CD14-positive monocyte (primary cell): Measurements from ENCODE around the gene CENPQ. TPM values are rescaled to one million over a fixed set of nuclear protein-coding genes. Genes with fewer than 3 reads are reported as not detected.
A peak's percentile ranks its signal among the peaks of the same experiment; 100 is the strongest.

Experiments used
- DNase-seq, 3 donors: peaks; one replicate each; pipeline ENCODE4 v3.0.0-alpha.2; 2011 to 2022
- H2AFZ ChIP-seq: 2 replicates; pipeline ENCODE4 v1.6.0; 2012; ENCODE audit warnings: mild to moderate bottlenecking, low read depth, low read length, inconsistent platforms; ENCODE audit not compliant: insufficient read depth, poor library complexity, severe bottlenecking
- H3K27ac ChIP-seq, 2 donors: 1 replicate in 1 of 2; 2 replicates in 1 of 2; pipeline ENCODE4 v1.5.1; 2012 to 2013; ENCODE audit warnings: low read length in 2 of 2, control low read depth in 1 of 2, inconsistent platforms in 1 of 2, low read depth in 1 of 2, mild to moderate bottlenecking in 1 of 2
- H3K27me3 ChIP-seq, 2 donors: one replicate each; pipeline versions ENCODE4 v1.6.0 to v1.6.1; 2011 to 2013; ENCODE audit warnings: low read length in 2 of 2; ENCODE audit not compliant: control insufficient read depth in 2 of 2, insufficient read depth in 2 of 2
- H3K36me3 ChIP-seq, 2 donors: replicated peaks in 1 of 2; 1 replicate in 1 of 2; 2 replicates in 1 of 2; pipeline versions ENCODE4 v1.5.1 to v1.6.1; 2012 to 2013; ENCODE audit warnings: low read length in 2 of 2, control low read depth in 1 of 2, inconsistent platforms in 1 of 2, mild to moderate bottlenecking in 1 of 2; ENCODE audit not compliant: insufficient read depth in 2 of 2, control insufficient read depth in 1 of 2
- H3K4me1 ChIP-seq, 2 donors: 1 replicate in 1 of 2; 2 replicates in 1 of 2; pipeline versions ENCODE4 v1.5.1 to v1.6.1; 2012 to 2013; ENCODE audit warnings: low read length in 2 of 2, control low read depth in 1 of 2, inconsistent platforms in 1 of 2, mild to moderate bottlenecking in 1 of 2, moderate library complexity in 1 of 2; ENCODE audit not compliant: insufficient read depth in 2 of 2, control insufficient read depth in 1 of 2
- H3K4me2 ChIP-seq: replicated peaks from 2 replicates; pipeline ENCODE3; 2012; ENCODE audit warnings: low read length, moderate library complexity, mild to moderate bottlenecking; ENCODE audit not compliant: poor library complexity, severe bottlenecking; ENCODE audit errors: extremely low read depth
- H3K4me3 ChIP-seq, 3 experiments: fragments of 200-600 bp in 1 of 3; sonication (generic) in 1 of 3; replicated peaks in 1 of 3; 1 replicate in 2 of 3; 2 replicates in 1 of 3; pipeline ENCODE4 v1.5.1; 2011 to 2013; ENCODE audit warnings: low read length in 3 of 3, mild to moderate bottlenecking in 3 of 3, control low read depth in 2 of 3, low read depth in 2 of 3, inconsistent platforms in 1 of 3, moderate library complexity in 1 of 3
- H3K79me2 ChIP-seq: 2 replicates; pipeline ENCODE4 v1.6.0; 2012; ENCODE audit warnings: mild to moderate bottlenecking, control low read depth, inconsistent platforms, low read length, moderate library complexity; ENCODE audit not compliant: insufficient read depth
- H3K9ac ChIP-seq: 2 replicates; pipeline ENCODE4 v1.6.0; 2017; ENCODE audit warnings: low read length, mild to moderate bottlenecking; ENCODE audit not compliant: insufficient read depth, poor library complexity, severe bottlenecking
- H3K9me3 ChIP-seq, 2 donors: replicated peaks in 1 of 2; 1 replicate in 1 of 2; 2 replicates in 1 of 2; pipeline versions ENCODE4 v1.5.1 to v1.6.1; 2012 to 2013; ENCODE audit warnings: low read length in 2 of 2, control low read depth in 1 of 2; ENCODE audit not compliant: control insufficient read depth in 1 of 2, insufficient read depth in 1 of 2
- H4K20me1 ChIP-seq: 2 replicates; pipeline ENCODE4 v1.6.0; 2012; ENCODE audit warnings: mild to moderate bottlenecking, low read length, control low read depth, moderate library complexity; ENCODE audit not compliant: insufficient read depth
- H3K27ac Mint-ChIP-seq, 7 donors: one replicate each; pipeline ENCODE4 v1.8.0; 2020; ENCODE audit warnings: mild to moderate bottlenecking in 7 of 7, mixed read lengths in 7 of 7, moderate library complexity in 6 of 7, inconsistent platforms in 2 of 7
- H3K27me3 Mint-ChIP-seq, 3 donors: one replicate each; pipeline ENCODE4 v1.8.0; 2021 to 2022; ENCODE audit warnings: low read depth in 3 of 3, mild to moderate bottlenecking in 3 of 3, mixed read lengths in 3 of 3, moderate library complexity in 3 of 3, inconsistent platforms in 1 of 3
- H3K36me3 Mint-ChIP-seq, 2 donors: one replicate each; pipeline ENCODE4 v1.8.0; 2020; ENCODE audit warnings: mixed read lengths in 2 of 2, inconsistent platforms in 1 of 2, mild to moderate bottlenecking in 1 of 2
- H3K4me1 Mint-ChIP-seq: one replicate; pipeline ENCODE4 v1.8.0; 2020; ENCODE audit warnings: mild to moderate bottlenecking, mixed read lengths
- H3K4me3 Mint-ChIP-seq, 2 donors: one replicate each; pipeline ENCODE4 v1.8.0; 2020; ENCODE audit warnings: mild to moderate bottlenecking in 2 of 2, mixed read lengths in 2 of 2, moderate library complexity in 1 of 2
- H3K9me3 Mint-ChIP-seq, 7 donors: one replicate each; pipeline ENCODE4 v1.8.0; 2020 to 2022; ENCODE audit warnings: mixed read lengths in 7 of 7, mild to moderate bottlenecking in 6 of 7, moderate library complexity in 6 of 7, inconsistent platforms in 2 of 7
- CTCF ChIP-seq: fragments of 200-600 bp; IDR thresholded peaks from one replicate; pipeline ENCODE4 v1.8.0; 2022; ENCODE audit warnings: antibody characterized with exemption, mild to moderate bottlenecking
- WGBS: methylation state at CpG from one replicate; pipeline ENCODE4 v1.1.5; 2013; ENCODE audit warnings: missing lambda C conversion rate; ENCODE audit not compliant: insufficient coverage; 5-methylcytosine and 5-hydroxymethylcytosine counted together
- intact Hi-C, 2 donors: fragments of 100-400 bp; cut with micrococcal nuclease; formaldehyde crosslinking; loops; one replicate each; pipeline versions ENCODE4 v1.15.0 to v1.15.1; 2023
- polyA plus RNA-seq, 3 donors: library from polyadenylated mRNA; depleted of rRNA in 1 of 3; unstranded in 2 of 3; stranded (reverse) in 1 of 3; fragments of 300-500 nt in 2 of 3; fragments of >200 nt in 1 of 3; fragmentation: Illumina TruSeq in 2 of 3; gene quantifications; 1 replicate in 2 of 3; 2 replicates in 1 of 3; pipeline ENCODE4 v1.2.3, GENCODE V29; 2012 to 2021

The CENPQ gene
- polyA plus RNA-seq, 3 donors, result 0.87 to 3.3 (median 3.0) TPM

- intact Hi-C loops, result loop anchor here in 1 of 2 donors (5.0 kb wide), 1 partner anchor 320 kb away; no protein-coding TSS in a partner anchor
- H4K20me1 ChIP-seq, result no peaks in the 10 kb centered on the region
- no peak overlapping the region for H3K9ac ChIP-seq
- H3K4me2 ChIP-seq, result no peak overlapping the region
- H3K79me2 ChIP-seq, result no peaks in the 10 kb centered on the region
- H3K36me3 Mint-ChIP-seq, result no peaks in the 10 kb centered on the region
- H3K27me3 Mint-ChIP-seq, result peaks cover 1 to 6% (median 2%) of the 10 kb centered on the region in 3 donors
- no peaks in the 10 kb centered on the region for H3K4me1 ChIP-seq
- TF ChIP-seq CTCF, result peak; percentile 80
- no peak overlapping the region for H3K4me3 ChIP-seq
- no peak overlapping the region for H3K27ac Mint-ChIP-seq
- no peak overlapping the region for H3K27ac ChIP-seq
- H3K27me3 ChIP-seq, result no peaks in the 10 kb centered on the region
- DNase-seq, result peak in 2 of 3 donors; percentile 8 to 29
- no peaks in the 10 kb centered on the region for H3K9me3 ChIP-seq
- no peaks in the 10 kb centered on the region for H3K36me3 ChIP-seq
- peak overlapping the region in 1 of 2 donors; percentile 56 for H3K4me3 Mint-ChIP-seq
- peaks cover 2% of the 10 kb centered on the region for H3K4me1 Mint-ChIP-seq
- H2AFZ ChIP-seq, result no peak overlapping the region
- no CpG with 5 or more reads among the region's 3 CpGs for WGBS
- no peaks in the 10 kb centered on the region for H3K9me3 Mint-ChIP-seq
These were observed 68.8 kb downstream of the CENPQ start for GRCh38 chr6:49531774-49532569.

GRCh38 chr6:49535795-49536194 is 72.6 kb downstream of the CENPQ start:
- H3K4me1 ChIP-seq, result no peaks in the 10 kb centered on the region
- H3K27me3 ChIP-seq, result no peaks in the 10 kb centered on the region
- no peak overlapping the region for H3K27ac Mint-ChIP-seq
- H3K9me3 ChIP-seq, result no peaks in the 10 kb centered on the region
- no peaks in the 10 kb centered on the region for H4K20me1 ChIP-seq
- no peak for TF ChIP-seq CTCF
- peaks cover 4% of the 10 kb centered on the region for H3K4me1 Mint-ChIP-seq
- WGBS, result no CpG with 5 or more reads among the region's 5 CpGs
- no peaks in the 10 kb centered on the region for H3K36me3 Mint-ChIP-seq
- H3K27me3 Mint-ChIP-seq, result peaks cover 0 to 6% (median 3%) of the 10 kb centered on the region in 3 donors
- H3K4me3 ChIP-seq, result no peak overlapping the region
- intact Hi-C loops, result no loop called here
- H3K4me2 ChIP-seq, result no peak overlapping the region
- no peaks in the 10 kb centered on the region for H3K36me3 ChIP-seq
- H3K79me2 ChIP-seq, result no peaks in the 10 kb centered on the region
- H3K27ac ChIP-seq, result no peak overlapping the region
- no peak overlapping the region for H3K9ac ChIP-seq
- no peak overlapping the region for H2AFZ ChIP-seq
- no peak for DNase-seq
- H3K4me3 Mint-ChIP-seq, result no peak overlapping the region
- H3K9me3 Mint-ChIP-seq, result peaks cover 0 to 2% (median 0%) of the 10 kb centered on the region in 7 donors
